GM13976 (cell line): ENCODE results near the gene GHR.

ENCODE experiments used
- DNase-seq: peaks from one replicate; pipeline ENCODE4 v3.0.0; 2012; ENCODE audit warnings: low spot score
- CTCF ChIP-seq: IDR thresholded peaks from 2 replicates; pipeline ENCODE4 v1.5.1; 2012; ENCODE audit warnings: borderline replicate concordance, mild to moderate bottlenecking; ENCODE audit not compliant: insufficient read depth; ENCODE audit errors: extremely low read depth, missing control alignments, control extremely low read depth
- in situ Hi-C: fragments of 300-500 bp; cut with MboI; formaldehyde crosslinking; loops from one replicate; pipeline ENCODE4 v1.12.0; 2022; ENCODE audit warnings: low sequenced_read_pairs, mixed read lengths, inconsistent platforms; ENCODE audit not compliant: unreplicated experiment

Gene GHR

GRCh38 chr5:42506662-42507061, 83.4 kb downstream of the GHR start:
- no peak for TF ChIP-seq CTCF
- in situ Hi-C loops: no loop called here
- DNase-seq: no peak

- no peak for TF ChIP-seq CTCF
- in situ Hi-C loops: no loop called here
- DNase-seq: no peak
Observed at GRCh38 chr5:42507451-42508097, 84.3 kb downstream of the GHR start.

GRCh38 chr5:42513246-42513645, 90.0 kb downstream of the GHR start:
- in situ Hi-C loops: no loop called here
- no peak for DNase-seq

GRCh38 chr5:42514754-42515153, 91.5 kb downstream of the GHR start:
- TF ChIP-seq CTCF: peak; percentile 25
- in situ Hi-C loops: no loop called here
- no peak for DNase-seq

More at GRCh38 chr5:42513246-42513645, 90.0 kb downstream of the GHR start:
- no peak for TF ChIP-seq CTCF

- no peak for TF ChIP-seq CTCF
- in situ Hi-C loops: no loop called here
Observed at GRCh38 chr5:42515504-42515903, 92.3 kb downstream of the GHR start.

GRCh38 chr5:42516282-42517042, 93.2 kb downstream of the GHR start:
- no peak for TF ChIP-seq CTCF
- in situ Hi-C loops: no loop called here
- DNase-seq: no peak

More at GRCh38 chr5:42515504-42515903, 92.3 kb downstream of the GHR start:
- DNase-seq: no peak
